ENCODE results near the gene ANO10. TPM values are rescaled to one million over a fixed set of nuclear protein-coding genes. Genes with fewer than 3 reads are reported as not detected.

Gene ANO10
- total RNA-seq, 1 experiment from 2014 or later, result 9.7 TPM

GRCh38 chr3:43345246-43345645 lies 276.6 kb downstream of the ANO10 start:
- Histone ChIP-seq H3K27me3 (replicated peaks; ENCODE audit: insufficient read depth, low read depth, low read length, poor library complexity) (no peaks in the 10 kb centered on the region), H3K9me3 (ENCODE audit: low read depth, low read length, poor library complexity, severe bottlenecking) (no peaks in the 10 kb centered on the region), H3K4me3 (ENCODE audit: low read depth, low read length, poor library complexity, severe bottlenecking) (no peak overlapping the region), H3K36me3 (ENCODE audit: insufficient read depth, low read length, poor library complexity, severe bottlenecking) (no peaks in the 10 kb centered on the region), H3K4me1 (ENCODE audit: insufficient read depth, low read length, poor library complexity, severe bottlenecking) (no peaks in the 10 kb centered on the region), H3K27ac (ENCODE audit: low read depth, low read length, poor library complexity, severe bottlenecking) (no peak overlapping the region)
- ChIA-PET CTCF (no interaction called here), POLR2A (ENCODE audit: low non-redundant PET) (no interaction called here)
- no peak for TF ChIP-seq CTCF (conservative IDR thresholded peaks at IDR 0.05; ENCODE audit: low read depth, low read length)
- BruUV-seq (replicated peaks), result no TSS peak
- no peak for DNase-seq (ENCODE audit: low spot score)
- intact Hi-C loops (cut with micrococcal nuclease; ENCODE audit: unreplicated experiment), result no loop called here

- Histone ChIP-seq H3K36me3 (ENCODE audit: insufficient read depth, low read length, poor library complexity, severe bottlenecking) (no peaks in the 10 kb centered on the region), H3K4me3 (ENCODE audit: low read depth, low read length, poor library complexity, severe bottlenecking) (no peak overlapping the region), H3K27ac (ENCODE audit: low read depth, low read length, poor library complexity, severe bottlenecking) (no peak overlapping the region), H3K9me3 (ENCODE audit: low read depth, low read length, poor library complexity, severe bottlenecking) (no peaks in the 10 kb centered on the region), H3K27me3 (replicated peaks; ENCODE audit: insufficient read depth, low read depth, low read length, poor library complexity) (no peaks in the 10 kb centered on the region), H3K4me1 (ENCODE audit: insufficient read depth, low read length, poor library complexity, severe bottlenecking) (no peaks in the 10 kb centered on the region)
- no peak for DNase-seq (ENCODE audit: low spot score)
- TF ChIP-seq CTCF (conservative IDR thresholded peaks at IDR 0.05; ENCODE audit: low read depth, low read length) (no peak), EZH2 (IDR thresholded peaks at IDR 0.05; ENCODE audit: borderline replicate concordance, low read depth, low read length, poor library complexity, severe bottlenecking) (no peak)
- no TSS peak for BruUV-seq (replicated peaks)
- POLR2A ChIA-PET (ENCODE audit: low non-redundant PET), result no interaction called here
- intact Hi-C loops (cut with micrococcal nuclease; ENCODE audit: unreplicated experiment), result no loop called here
- CTCF ChIA-PET, result no interaction called here
Measured at GRCh38 chr3:43344520-43344919, 277.3 kb downstream of the ANO10 start.

GRCh38 chr3:43343815-43344214 lies 278.0 kb downstream of the ANO10 start:
- no peaks in the 10 kb centered on the region for H3K4me1 ChIP-seq (ENCODE audit: insufficient read depth, low read length, poor library complexity, severe bottlenecking)
- peaks cover 3% of the 10 kb centered on the region for H3K36me3 ChIP-seq (ENCODE audit: insufficient read depth, low read length, poor library complexity, severe bottlenecking)
- intact Hi-C loops (cut with micrococcal nuclease; ENCODE audit: unreplicated experiment), result no loop called here
- no peaks in the 10 kb centered on the region for H3K9me3 ChIP-seq (ENCODE audit: low read depth, low read length, poor library complexity, severe bottlenecking)
- no peaks in the 10 kb centered on the region for H3K27me3 ChIP-seq (replicated peaks; ENCODE audit: insufficient read depth, low read depth, low read length, poor library complexity)
- TF ChIP-seq EZH2 (IDR thresholded peaks at IDR 0.05; ENCODE audit: borderline replicate concordance, low read depth, low read length, poor library complexity, severe bottlenecking), result no peak
- no peak for TF ChIP-seq CTCF (conservative IDR thresholded peaks at IDR 0.05; ENCODE audit: low read depth, low read length)
- DNase-seq (ENCODE audit: low spot score), result no peak
- ChIA-PET CTCF (no interaction called here), POLR2A (ENCODE audit: low non-redundant PET) (no interaction called here)
- BruUV-seq (replicated peaks), result no TSS peak
- H3K4me3 ChIP-seq (ENCODE audit: low read depth, low read length, poor library complexity, severe bottlenecking), result no peak overlapping the region
- H3K27ac ChIP-seq (ENCODE audit: low read depth, low read length, poor library complexity, severe bottlenecking), result no peak overlapping the region
